Measurements from ENCODE around the gene QRICH2.

The QRICH2 gene

DNA sequence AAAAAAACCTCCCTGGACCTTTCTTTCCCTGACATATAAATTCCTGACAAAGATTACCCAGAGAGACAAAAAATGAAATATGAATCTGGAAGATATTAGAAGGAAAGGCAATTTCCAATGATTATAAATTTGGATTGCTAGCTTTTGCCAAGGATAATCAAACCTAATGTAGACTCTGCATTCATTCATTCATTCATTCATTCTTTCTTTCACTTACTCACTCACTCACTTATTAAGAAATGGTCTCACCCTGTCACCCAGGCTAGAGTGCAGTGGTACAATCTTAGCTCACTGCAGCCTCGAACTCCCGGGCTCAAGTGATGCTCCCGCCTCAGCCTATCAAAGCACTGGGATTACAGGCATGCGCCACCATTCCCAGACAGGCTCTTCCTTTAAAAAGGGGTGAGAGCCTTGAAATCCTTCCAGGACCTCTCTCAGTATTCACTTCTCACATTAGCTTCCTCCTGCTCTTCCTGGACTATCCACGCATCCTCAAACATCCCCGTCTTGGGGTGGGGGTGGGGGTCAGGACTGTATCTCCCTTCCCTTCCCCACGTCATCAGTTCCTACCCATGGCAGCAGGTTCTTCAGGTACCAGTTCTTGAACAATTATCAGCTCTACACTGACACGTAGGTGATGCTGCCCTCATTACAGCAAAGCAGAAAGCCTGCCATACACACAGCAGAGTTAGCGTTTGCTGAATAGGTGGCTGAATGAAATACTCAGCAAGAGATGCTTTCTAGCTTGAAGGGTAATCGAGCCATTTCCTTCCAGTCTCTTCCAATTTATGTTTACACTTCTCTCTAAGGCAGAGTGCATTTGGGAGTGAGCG lies 25.8 kb upstream of the QRICH2 start:
- TF ChIP-seq, protein P1, sequence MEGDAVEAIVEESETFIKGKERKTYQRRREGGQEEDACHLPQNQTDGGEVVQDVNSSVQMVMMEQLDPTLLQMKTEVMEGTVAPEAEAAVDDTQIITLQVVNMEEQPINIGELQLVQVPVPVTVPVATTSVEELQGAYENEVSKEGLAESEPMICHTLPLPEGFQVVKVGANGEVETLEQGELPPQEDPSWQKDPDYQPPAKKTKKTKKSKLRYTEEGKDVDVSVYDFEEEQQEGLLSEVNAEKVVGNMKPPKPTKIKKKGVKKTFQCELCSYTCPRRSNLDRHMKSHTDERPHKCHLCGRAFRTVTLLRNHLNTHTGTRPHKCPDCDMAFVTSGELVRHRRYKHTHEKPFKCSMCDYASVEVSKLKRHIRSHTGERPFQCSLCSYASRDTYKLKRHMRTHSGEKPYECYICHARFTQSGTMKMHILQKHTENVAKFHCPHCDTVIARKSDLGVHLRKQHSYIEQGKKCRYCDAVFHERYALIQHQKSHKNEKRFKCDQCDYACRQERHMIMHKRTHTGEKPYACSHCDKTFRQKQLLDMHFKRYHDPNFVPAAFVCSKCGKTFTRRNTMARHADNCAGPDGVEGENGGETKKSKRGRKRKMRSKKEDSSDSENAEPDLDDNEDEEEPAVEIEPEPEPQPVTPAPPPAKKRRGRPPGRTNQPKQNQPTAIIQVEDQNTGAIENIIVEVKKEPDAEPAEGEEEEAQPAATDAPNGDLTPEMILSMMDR (IDR thresholded peaks at IDR 0.05; ENCODE audit: insufficient read depth, low read length, poor library complexity, severe bottlenecking): no peak
- no peak for TF ChIP-seq EZH2phosphoT487 (conservative IDR thresholded peaks at IDR 0.05; ENCODE audit: low read length)
- H3K4me2 ChIP-seq (ENCODE audit: low read depth, low read length, poor library complexity, severe bottlenecking): no peak overlapping the region
- no peak overlapping the region for H3K27ac ChIP-seq (ENCODE audit: low read depth, low read length)
- no peaks in the 10 kb centered on the region for H3K9me2 ChIP-seq (replicated peaks; ENCODE audit: insufficient read depth, low read length)
- no peak overlapping the region for H2AFZ ChIP-seq (ENCODE audit: low read depth, low read length, severe bottlenecking)
- no peak overlapping the region for H3K4me3 ChIP-seq (ENCODE audit: insufficient read depth, low read length, poor library complexity, severe bottlenecking)
- no peaks in the 10 kb centered on the region for H3F3A ChIP-seq (ENCODE audit: insufficient read depth)
- H4K20me1 ChIP-seq (ENCODE audit: low read depth, low read length): no peaks in the 10 kb centered on the region
- H3K9ac ChIP-seq (ENCODE audit: low read length): no peak overlapping the region
- H3K9me3 ChIP-seq (ENCODE audit: insufficient read depth, low read length): no peaks in the 10 kb centered on the region
- no peaks in the 10 kb centered on the region for H3K27me3 ChIP-seq (ENCODE audit: low read length)
- H3K79me2 ChIP-seq (ENCODE audit: insufficient read depth, low read length): 0 out of 2 replicates have a peak, but pooled peaks cover 3% of the 10 kb centered on the region
- peaks cover 9% of the 10 kb centered on the region; the same call in 1 of the 2 replicates for H3K36me3 ChIP-seq (ENCODE audit: low read length)

DNA sequence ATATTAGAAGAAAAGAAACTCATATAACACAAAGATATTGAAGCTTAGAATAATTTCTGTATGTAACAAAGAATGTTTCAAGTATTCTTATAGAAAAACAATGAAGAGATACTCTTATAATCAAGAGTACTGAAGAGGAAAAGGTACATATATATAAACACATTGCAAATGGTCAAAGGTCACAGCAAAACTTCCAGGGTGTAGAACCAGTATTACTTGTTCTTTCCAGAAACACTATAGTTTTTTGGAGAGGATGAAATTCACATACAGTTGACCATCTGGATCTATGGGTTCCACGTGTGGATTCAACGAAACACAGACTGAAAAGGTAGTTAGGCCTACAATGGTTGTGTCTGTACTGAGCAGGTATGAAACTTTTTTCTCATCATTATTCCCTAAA lies 23.0 kb upstream of the QRICH2 start:
- H3F3A ChIP-seq (ENCODE audit: insufficient read depth): peaks cover 4% of the 10 kb centered on the region; the same call in 1 of the 2 replicates
- H3K4me3 ChIP-seq (ENCODE audit: insufficient read depth, low read length, poor library complexity, severe bottlenecking): no peak overlapping the region
- H3K9me2 ChIP-seq (replicated peaks; ENCODE audit: insufficient read depth, low read length): no peaks in the 10 kb centered on the region
- no peaks in the 10 kb centered on the region for H3K27me3 ChIP-seq (ENCODE audit: low read length)
- H4K20me1 ChIP-seq (ENCODE audit: low read depth, low read length): no peaks in the 10 kb centered on the region
- no peak overlapping the region for H3K27ac ChIP-seq (ENCODE audit: low read depth, low read length)
- no peak overlapping the region for H2AFZ ChIP-seq (ENCODE audit: low read depth, low read length, severe bottlenecking)
- no peaks in the 10 kb centered on the region for H3K9me3 ChIP-seq (ENCODE audit: insufficient read depth, low read length)
- TF ChIP-seq EZH2phosphoT487 (conservative IDR thresholded peaks at IDR 0.05; ENCODE audit: low read length): no peak
- TF ChIP-seq, protein P1 (IDR thresholded peaks at IDR 0.05; ENCODE audit: insufficient read depth, low read length, poor library complexity, severe bottlenecking): no peak
- no peaks in the 10 kb centered on the region for H3K79me2 ChIP-seq (ENCODE audit: insufficient read depth, low read length)
- no peak overlapping the region for H3K4me2 ChIP-seq (ENCODE audit: low read depth, low read length, poor library complexity, severe bottlenecking)
- H3K9ac ChIP-seq (ENCODE audit: low read length): no peak overlapping the region
- peaks cover 9% of the 10 kb centered on the region; the same call in 1 of the 2 replicates for H3K36me3 ChIP-seq (ENCODE audit: low read length)

DNA sequence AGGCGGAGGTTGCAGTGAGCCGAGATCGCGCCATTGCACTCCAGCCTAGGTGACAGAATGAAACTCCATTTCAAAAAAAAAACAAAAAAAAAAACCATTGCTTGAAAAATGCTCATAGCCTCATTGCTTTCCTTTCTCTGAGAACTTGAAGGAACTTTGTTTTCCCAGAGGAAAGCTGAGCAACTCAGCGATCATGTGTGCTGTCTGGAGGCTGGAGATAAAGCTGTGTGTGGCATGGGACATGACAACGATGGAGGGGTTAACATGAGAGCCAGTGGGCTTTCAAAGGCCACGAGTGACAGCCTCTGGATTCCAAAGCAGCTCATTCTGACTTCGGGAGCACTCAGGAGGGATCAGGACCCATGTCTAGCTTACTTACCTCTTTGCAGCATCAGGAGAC lies 21.6 kb upstream of the QRICH2 start:
- H3K9me3 ChIP-seq (ENCODE audit: insufficient read depth, low read length): no peaks in the 10 kb centered on the region
- peaks cover 9% of the 10 kb centered on the region; the same call in 1 of the 2 replicates for H3K36me3 ChIP-seq (ENCODE audit: low read length)
- H3F3A ChIP-seq (ENCODE audit: insufficient read depth): peaks cover 4% of the 10 kb centered on the region; the same call in 1 of the 2 replicates
- H3K9ac ChIP-seq (ENCODE audit: low read length): no peak overlapping the region
- H3K4me3 ChIP-seq (ENCODE audit: insufficient read depth, low read length, poor library complexity, severe bottlenecking): no peak overlapping the region
- no peak overlapping the region for H2AFZ ChIP-seq (ENCODE audit: low read depth, low read length, severe bottlenecking)
- no peaks in the 10 kb centered on the region for H4K20me1 ChIP-seq (ENCODE audit: low read depth, low read length)
- no peak for TF ChIP-seq EZH2phosphoT487 (conservative IDR thresholded peaks at IDR 0.05; ENCODE audit: low read length)
- TF ChIP-seq, protein P1 (IDR thresholded peaks at IDR 0.05; ENCODE audit: insufficient read depth, low read length, poor library complexity, severe bottlenecking): no peak
- no peak overlapping the region for H3K27ac ChIP-seq (ENCODE audit: low read depth, low read length)
- H3K4me2 ChIP-seq (ENCODE audit: low read depth, low read length, poor library complexity, severe bottlenecking): no peak overlapping the region
- H3K27me3 ChIP-seq (ENCODE audit: low read length): no peaks in the 10 kb centered on the region
- H3K79me2 ChIP-seq (ENCODE audit: insufficient read depth, low read length): no peaks in the 10 kb centered on the region
- H3K9me2 ChIP-seq (replicated peaks; ENCODE audit: insufficient read depth, low read length): no peaks in the 10 kb centered on the region
